ENCODE results near the gene CNGA2.

- TF ChIP-seq RAD21 (IDR thresholded peaks at IDR 0.05; ENCODE audit: low read length) (no peak), CEBPB (IDR thresholded peaks at IDR 0.05; ENCODE audit: low read depth, low read length) (no peak), POLR2A (IDR thresholded peaks at IDR 0.05; ENCODE audit: low read depth, low read length) (no peak), CTCF (conservative IDR thresholded peaks at IDR 0.05; ENCODE audit: low read depth, low read length) (peak; percentile 31; the same call in 1 of the 2 replicates), MXI1 (IDR thresholded peaks at IDR 0.05; ENCODE audit: borderline replicate concordance, low read depth, low read length) (no peak), SMC3 (IDR thresholded peaks at IDR 0.05; ENCODE audit: low read depth, low read length) (peak; percentile 26; the same call in 1 of the 2 replicates), RCOR1 (IDR thresholded peaks at IDR 0.05; ENCODE audit: insufficient replicate concordance, low read length) (no peak), NFE2L2 (IDR thresholded peaks at IDR 0.05; ENCODE audit: low read depth, low read length) (no peak), ELK1 (IDR thresholded peaks at IDR 0.05; ENCODE audit: borderline replicate concordance, low read depth, low read length) (no peak), MAFK (IDR thresholded peaks at IDR 0.05; ENCODE audit: low read depth, low read length) (no peak), BHLHE40 (IDR thresholded peaks at IDR 0.05; ENCODE audit: low read depth, low read length) (no peak)
Observed at GRCh38 chrX:151722241-151722846, 12.2 kb upstream of the CNGA2 start.

Measured in IMR-90 (cell line).